Activated T-helper 17 cell treated with anti-CD3 and anti-CD28 coated beads, Interleukin-2, amount 50 U/mL, for 72 hours (primary cell): ENCODE results near the gene SLC22A31. TPM values are rescaled to one million over a fixed set of nuclear protein-coding genes. Genes with fewer than 3 reads are reported as not detected.
"Not testable (repeated sequence)": the region's sequence is repeated elsewhere in the genome, so short reads cannot be mapped to it uniquely, and the experiment has no call there.

Source experiments
- ATAC-seq: fragments of 150-1000 bp; cut with Tn5 transposase; replicated peaks from 2 replicates; pipeline ENCODE4 v1.10.0; 2021; ENCODE audit warnings: mild to moderate bottlenecking, moderate library complexity
- H3K27ac Mint-ChIP-seq: one replicate; pipeline ENCODE4 v1.8.0; 2022; ENCODE audit warnings: mixed read lengths
- H3K27me3 Mint-ChIP-seq: one replicate; pipeline ENCODE4 v1.8.0; 2022; ENCODE audit warnings: mixed read lengths
- H3K36me3 Mint-ChIP-seq: one replicate; pipeline ENCODE4 v1.8.0; 2022; ENCODE audit warnings: low read depth, mild to moderate bottlenecking, mixed read lengths
- H3K4me1 Mint-ChIP-seq: one replicate; pipeline ENCODE4 v1.8.0; 2022; ENCODE audit warnings: mixed read lengths
- H3K4me3 Mint-ChIP-seq: one replicate; pipeline ENCODE4 v1.8.0; 2022; ENCODE audit warnings: mild to moderate bottlenecking, mixed read lengths
- H3K9me3 Mint-ChIP-seq: one replicate; pipeline ENCODE4 v1.8.0; 2022; ENCODE audit warnings: mixed read lengths
- total RNA-seq, 2 donors: library from RNA; stranded (reverse); gene quantifications; one replicate each; pipeline ENCODE4 v1.2.3, GENCODE V29; 2022

SLC22A31 gene
- total RNA-seq = under 1 TPM; 0.34 to 0.65 TPM

GRCh38 chr16:89200124-89200849 is at the start of gene SLC22A31:
Gene SLC22A31 (minus strand): TSS chr16:89200537. CDS start chr16:89200501, 36 bp downstream.
- peaks cover 15% of the 10 kb centered on the region for H3K27me3 Mint-ChIP-seq
- peaks cover 6% of the 10 kb centered on the region for H3K36me3 Mint-ChIP-seq
- H3K4me3 Mint-ChIP-seq = peak within 1 kb of the TSS; percentile 17
- H3K4me1 Mint-ChIP-seq = no peaks in the 10 kb centered on the region
- no peak within 1 kb of the TSS for H3K27ac Mint-ChIP-seq
- no peak for ATAC-seq
- H3K9me3 Mint-ChIP-seq = no peaks in the 10 kb centered on the region

- H3K27ac Mint-ChIP-seq = no peak overlapping the region
- ATAC-seq = no peak
- H3K4me3 Mint-ChIP-seq = peak overlapping the region; percentile 67
- H3K27me3 Mint-ChIP-seq = no peaks in the 10 kb centered on the region
- H3K4me1 Mint-ChIP-seq = no peaks in the 10 kb centered on the region
- H3K9me3 Mint-ChIP-seq = peaks cover 8% of the 10 kb centered on the region
- H3K36me3 Mint-ChIP-seq = no peaks in the 10 kb centered on the region
Measured at GRCh38 chr16:89248196-89248982, 48.1 kb upstream of the SLC22A31 start.

DNA sequence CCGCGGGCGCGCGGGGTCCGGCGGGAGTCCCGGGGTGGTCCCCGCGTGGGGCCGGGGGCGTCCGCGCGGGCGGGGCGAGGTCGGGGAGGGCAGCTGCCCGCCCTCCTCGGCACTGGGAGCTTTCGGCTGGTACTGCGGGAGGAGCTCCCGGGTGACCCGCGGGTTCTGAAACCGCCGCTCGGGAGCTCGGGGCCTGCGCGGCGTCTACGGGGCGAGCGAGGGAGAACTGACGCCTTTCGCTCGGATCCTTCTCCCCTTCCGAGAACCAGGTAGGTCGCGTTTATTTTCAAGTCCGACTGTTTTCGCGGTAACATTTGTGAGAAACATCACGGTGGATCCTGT is 47.4 kb upstream of the SLC22A31 start:
- H3K9me3 Mint-ChIP-seq, H3K4me1 Mint-ChIP-seq, H3K36me3 Mint-ChIP-seq, H3K27me3 Mint-ChIP-seq, H3K27ac Mint-ChIP-seq: not testable (repeated sequence)
- peak overlapping the region; percentile 67 for H3K4me3 Mint-ChIP-seq
- ATAC-seq = peak; percentile 72

DNA sequence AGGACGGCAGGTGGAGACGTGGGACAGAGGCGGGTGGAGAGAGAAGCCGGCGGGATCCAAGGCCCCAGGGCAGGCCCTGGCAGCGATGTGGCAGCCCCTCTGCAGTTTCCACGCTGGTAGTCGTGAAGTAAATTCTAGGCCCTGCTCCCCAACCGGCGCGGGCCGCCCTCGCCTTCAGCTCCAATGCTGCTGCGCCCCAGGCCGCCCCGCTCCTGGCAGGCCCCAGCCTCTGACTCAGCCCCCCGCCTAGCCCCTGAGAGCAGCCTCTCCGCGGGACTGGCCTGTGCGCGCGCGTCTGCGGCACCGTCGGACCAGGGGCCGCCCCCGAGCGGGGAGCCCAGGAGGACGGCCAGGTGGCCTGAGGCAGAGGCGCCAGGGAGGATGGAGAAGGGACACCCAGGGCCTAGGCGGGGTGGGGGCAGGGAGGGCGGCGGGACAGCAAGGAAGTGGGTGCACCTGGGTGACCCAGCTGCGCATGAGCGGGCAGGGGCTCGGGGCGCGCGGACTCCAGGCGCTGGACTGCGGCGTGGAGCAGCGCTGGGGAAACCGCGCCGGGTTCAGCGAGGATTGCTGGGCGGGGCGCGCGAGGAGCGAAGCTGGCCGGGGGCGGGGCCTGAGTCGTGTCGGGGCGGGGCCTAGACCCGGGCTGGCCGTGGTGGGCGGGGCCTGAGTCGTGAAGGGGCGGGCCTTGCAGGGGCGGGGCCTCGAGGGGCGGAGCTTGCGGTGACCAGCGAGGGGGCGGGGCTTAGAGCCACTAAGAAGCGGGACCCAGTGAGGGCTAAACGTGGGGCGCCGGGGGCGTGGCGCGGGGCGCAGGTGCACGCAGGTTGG is 46.8 kb upstream of the SLC22A31 start:
- ATAC-seq = peak; percentile 92
- Mint-ChIP-seq H3K36me3 (no peaks in the 10 kb centered on the region), H3K9me3 (peaks cover 8% of the 10 kb centered on the region), H3K4me1 (no peaks in the 10 kb centered on the region), H3K27ac (no peak overlapping the region), H3K4me3 (peak overlapping the region; percentile 67), H3K27me3 (no peaks in the 10 kb centered on the region)

- Mint-ChIP-seq H3K36me3 (no peaks in the 10 kb centered on the region), H3K27ac (no peak overlapping the region)
Measured at GRCh38 chr16:89246383-89246902, 46.1 kb upstream of the SLC22A31 start.

GRCh38 chr16:89244754-89245153 is 44.4 kb upstream of the SLC22A31 start:
- Mint-ChIP-seq H3K9me3 (peaks cover under 1% of the 10 kb centered on the region), H3K4me1 (no peaks in the 10 kb centered on the region), H3K36me3 (no peaks in the 10 kb centered on the region), H3K27ac (no peak overlapping the region), H3K4me3 (no peak overlapping the region), H3K27me3 (no peaks in the 10 kb centered on the region)
- ATAC-seq = no peak

More at GRCh38 chr16:89246383-89246902, 46.1 kb upstream of the SLC22A31 start:
- ATAC-seq = no peak
- no peaks in the 10 kb centered on the region for H3K27me3 Mint-ChIP-seq
- peaks cover 8% of the 10 kb centered on the region for H3K9me3 Mint-ChIP-seq
- no peaks in the 10 kb centered on the region for H3K4me1 Mint-ChIP-seq
- H3K4me3 Mint-ChIP-seq = peak overlapping the region; percentile 67

DNA sequence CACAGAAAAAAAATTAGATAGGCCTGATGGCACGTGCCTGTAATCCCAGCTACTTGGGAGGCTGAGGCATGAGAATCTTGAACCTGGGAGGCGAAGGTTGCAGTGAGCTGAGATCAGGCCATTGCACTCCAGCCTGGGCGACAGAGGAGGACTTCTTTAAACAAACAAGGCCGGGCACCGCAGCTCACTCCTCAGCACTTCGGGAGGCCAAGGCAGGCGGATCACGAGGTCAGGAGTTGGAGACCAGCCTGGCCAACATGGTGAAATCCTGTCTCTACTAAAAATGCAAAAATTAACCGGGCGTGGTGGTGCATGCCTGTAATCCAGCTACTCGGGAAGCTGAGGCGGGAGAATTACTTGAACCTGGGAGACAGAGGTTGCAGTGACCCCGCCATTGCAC is 43.9 kb upstream of the SLC22A31 start:
- H3K27me3 Mint-ChIP-seq, H3K36me3 Mint-ChIP-seq, H3K27ac Mint-ChIP-seq, ATAC-seq, H3K4me1 Mint-ChIP-seq, H3K9me3 Mint-ChIP-seq, H3K4me3 Mint-ChIP-seq: not testable (repeated sequence)

DNA sequence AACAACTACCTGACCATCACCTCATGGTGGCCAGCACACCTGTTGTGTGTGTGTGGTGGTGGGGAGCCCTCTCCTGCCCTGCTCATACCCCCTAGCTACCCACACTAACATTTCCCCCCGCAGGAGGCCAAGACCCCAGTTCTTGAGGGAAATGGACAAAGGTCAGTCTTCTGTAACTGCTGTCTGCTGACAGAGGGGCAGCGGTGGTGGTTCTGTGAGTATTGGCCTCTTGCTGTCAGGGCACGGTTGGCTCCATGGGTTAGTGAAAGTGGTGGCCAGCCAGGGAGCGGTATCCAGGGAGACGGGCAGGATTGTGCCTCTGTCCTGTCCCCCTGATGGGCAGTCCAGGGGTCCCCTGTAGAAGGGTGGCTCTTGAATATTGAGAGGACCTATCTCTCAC is 43.3 kb upstream of the SLC22A31 start:
- H3K4me3 Mint-ChIP-seq = no peak overlapping the region
- no peaks in the 10 kb centered on the region for H3K27me3 Mint-ChIP-seq
- H3K27ac Mint-ChIP-seq = no peak overlapping the region
- H3K9me3 Mint-ChIP-seq = no peaks in the 10 kb centered on the region
- ATAC-seq = no peak
- H3K4me1 Mint-ChIP-seq = no peaks in the 10 kb centered on the region
- no peaks in the 10 kb centered on the region for H3K36me3 Mint-ChIP-seq

DNA sequence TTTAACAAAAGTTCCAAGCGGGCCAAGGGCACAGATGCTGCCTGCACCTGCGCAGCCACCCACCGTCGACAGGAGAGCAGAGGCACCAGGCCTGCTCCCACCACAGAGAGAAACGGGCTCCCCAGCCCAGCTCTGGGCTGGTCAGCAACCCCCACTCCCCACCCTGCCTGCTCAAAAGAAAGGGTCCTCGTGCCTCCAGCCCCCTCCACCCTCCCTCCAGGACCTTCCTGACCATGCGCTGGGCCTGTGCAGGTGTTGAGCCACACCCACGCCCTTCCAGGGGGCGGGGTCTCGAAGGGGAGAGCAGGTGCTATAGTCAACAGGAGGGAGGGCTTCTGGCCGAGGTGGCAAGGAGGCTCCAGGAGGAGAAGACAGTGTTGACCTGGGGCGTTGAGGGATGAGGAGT is 42.5 kb upstream of the SLC22A31 start:
- Mint-ChIP-seq H3K36me3 (no peaks in the 10 kb centered on the region), H3K4me1 (no peaks in the 10 kb centered on the region), H3K4me3 (no peak overlapping the region), H3K27ac (no peak overlapping the region), H3K27me3 (no peaks in the 10 kb centered on the region), H3K9me3 (no peaks in the 10 kb centered on the region)
- ATAC-seq = no peak

DNA sequence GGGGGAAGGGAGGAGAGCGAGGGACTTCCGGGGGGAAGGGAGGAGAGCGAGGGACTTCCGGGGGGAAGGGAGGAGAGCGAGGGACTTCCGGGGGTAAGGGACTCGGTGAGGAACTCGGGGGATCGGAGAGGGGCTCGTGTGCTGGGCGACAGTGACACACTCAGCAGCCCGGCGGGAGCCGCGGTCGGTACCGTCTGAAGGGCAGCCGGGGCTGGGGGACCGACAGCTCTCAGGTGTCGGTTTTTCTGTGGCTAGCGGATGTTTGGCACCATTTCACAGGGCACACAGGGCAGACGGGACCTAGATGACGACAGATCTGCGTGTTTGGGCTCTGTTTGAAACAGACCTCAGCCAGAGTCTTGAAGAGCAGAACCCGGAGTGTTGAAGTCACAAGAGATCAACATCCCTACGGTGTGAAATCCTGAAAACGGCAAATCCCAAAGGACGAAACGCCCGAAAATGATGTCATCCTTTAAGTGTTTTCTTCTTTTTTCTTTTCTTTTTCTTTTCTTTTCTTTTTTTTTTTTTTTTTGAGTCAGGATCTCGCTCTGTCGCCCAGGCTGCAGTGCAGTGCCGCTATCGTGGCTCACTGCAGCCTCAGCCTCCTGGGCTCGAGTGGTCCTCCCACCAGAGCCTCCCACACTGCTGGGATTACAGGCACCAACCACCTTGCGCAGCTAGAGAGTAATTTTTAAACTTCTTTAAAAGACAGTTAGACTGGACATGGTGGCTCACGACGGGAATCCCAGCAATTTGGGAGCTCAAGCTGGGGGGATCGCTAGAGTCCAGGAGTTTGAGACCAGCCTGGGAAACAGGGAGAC is 41.1 kb upstream of the SLC22A31 start:
- no peaks in the 10 kb centered on the region for H3K9me3 Mint-ChIP-seq
- H3K4me3 Mint-ChIP-seq = peak overlapping the region; percentile 91
- no peaks in the 10 kb centered on the region for H3K27me3 Mint-ChIP-seq
- no peaks in the 10 kb centered on the region for H3K36me3 Mint-ChIP-seq
- peak overlapping the region; percentile 95 for H3K27ac Mint-ChIP-seq
- H3K4me1 Mint-ChIP-seq = no peaks in the 10 kb centered on the region
- peak; percentile 82 for ATAC-seq

DNA sequence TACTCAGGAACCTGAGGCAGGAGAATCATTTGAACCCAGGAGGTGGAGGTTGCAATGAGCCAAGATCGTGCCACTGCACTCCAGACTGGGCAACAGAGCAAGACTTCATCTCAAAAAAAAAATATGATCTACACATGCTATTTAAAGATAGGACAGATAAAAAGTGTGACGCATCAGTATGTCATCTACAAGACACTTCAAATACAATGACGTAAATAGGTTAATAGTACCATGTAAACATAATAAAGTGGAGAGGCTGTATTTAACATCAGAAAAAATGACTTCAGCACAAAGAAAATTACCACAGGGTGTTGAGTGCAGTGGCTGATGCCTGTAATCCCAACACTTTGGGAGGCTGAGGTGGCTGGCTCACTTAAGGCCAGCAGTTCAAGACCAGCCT is 37.4 kb upstream of the SLC22A31 start:
- H3K4me3 Mint-ChIP-seq = no peak overlapping the region
- H3K9me3 Mint-ChIP-seq = no peaks in the 10 kb centered on the region
- no peak overlapping the region for H3K27ac Mint-ChIP-seq
- no peak for ATAC-seq
- no peaks in the 10 kb centered on the region for H3K4me1 Mint-ChIP-seq
- no peaks in the 10 kb centered on the region for H3K27me3 Mint-ChIP-seq
- H3K36me3 Mint-ChIP-seq = peaks cover 12% of the 10 kb centered on the region

DNA sequence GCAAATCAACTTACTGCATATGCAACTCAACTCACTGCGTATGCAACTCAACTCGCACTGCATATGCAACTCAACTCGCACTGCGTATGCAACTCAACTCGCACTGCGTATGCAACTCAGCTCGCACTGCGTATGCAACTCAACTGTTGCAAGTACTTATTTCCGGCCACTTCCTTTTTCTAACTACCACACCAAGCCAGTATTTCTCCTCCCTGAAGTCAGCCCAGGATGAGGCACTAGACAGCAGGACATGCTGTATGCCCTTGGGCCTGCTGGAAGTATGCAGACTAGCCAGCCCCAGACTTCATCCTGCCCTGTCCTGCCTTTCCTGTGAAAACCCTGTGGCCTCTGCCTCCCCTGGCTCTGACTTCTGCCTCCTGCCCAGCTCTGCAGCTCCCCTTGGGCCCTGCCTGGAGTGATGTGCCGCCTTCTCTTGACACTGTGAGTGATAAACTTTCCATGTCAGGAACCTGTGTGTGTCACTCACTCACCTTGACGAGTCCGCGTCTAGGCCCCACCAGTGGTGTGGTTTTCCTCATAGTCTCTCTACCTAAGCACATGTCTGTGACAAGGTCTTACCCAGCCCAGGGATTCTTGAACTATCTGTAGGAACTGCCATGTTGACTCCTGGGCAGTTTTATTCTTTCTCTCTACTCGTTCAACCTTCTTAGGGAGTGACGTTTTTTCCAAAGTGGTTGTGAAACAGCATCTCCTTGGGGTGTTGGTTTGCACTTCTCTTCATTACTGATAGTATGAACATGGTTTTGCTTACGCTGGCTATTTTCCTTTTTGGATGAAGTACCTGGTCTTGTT is 33.5 kb upstream of the SLC22A31 start:
- Mint-ChIP-seq H3K4me1 (no peaks in the 10 kb centered on the region), H3K27ac (no peak overlapping the region), H3K9me3 (no peaks in the 10 kb centered on the region), H3K27me3 (no peaks in the 10 kb centered on the region), H3K4me3 (no peak overlapping the region), H3K36me3 (peaks cover 30% of the 10 kb centered on the region)
- no peak for ATAC-seq

GRCh38 chr16:89232107-89232506 is 31.8 kb upstream of the SLC22A31 start:
- no peak for ATAC-seq
- Mint-ChIP-seq H3K27me3 (no peaks in the 10 kb centered on the region), H3K4me3 (no peak overlapping the region), H3K36me3 (peaks cover 48% of the 10 kb centered on the region), H3K27ac (no peak overlapping the region), H3K4me1 (no peaks in the 10 kb centered on the region), H3K9me3 (peaks cover 4% of the 10 kb centered on the region)
